Karpas-422 (cell line): Measurements from ENCODE around the gene TBC1D22A. TPM values are rescaled to one million over a fixed set of nuclear protein-coding genes. Genes with fewer than 3 reads are reported as not detected.

ENCODE experiments used
- DNase-seq: peaks from one replicate; pipeline ENCODE4 v3.0.0-alpha.2; 2015
- H2AFZ ChIP-seq: fragments of 200-600 bp; sonication (generic); 2 replicates; pipeline ENCODE4 v1.6.1; 2014; ENCODE audit warnings: antibody characterized with exemption, low read length, mixed read lengths
- H3K27ac ChIP-seq: fragments of 200-600 bp; sonication (generic); 2 replicates; pipeline ENCODE4 v1.5.1; 2014; ENCODE audit warnings: mild to moderate bottlenecking, low read length, moderate library complexity
- H3K27me3 ChIP-seq: fragments of 200-600 bp; sonication (generic); 2 replicates; pipeline ENCODE4 v1.6.1; 2014; ENCODE audit warnings: low read length, mixed read lengths
- H3K36me3 ChIP-seq: fragments of 200-600 bp; sonication (generic); 2 replicates; pipeline ENCODE4 v1.6.1; 2014; ENCODE audit warnings: low read length, mixed read lengths; ENCODE audit not compliant: insufficient read depth
- H3K4me1 ChIP-seq: fragments of 200-600 bp; sonication (generic); 2 replicates; pipeline ENCODE4 v1.6.1; 2014; ENCODE audit warnings: mild to moderate bottlenecking, low read length, mixed read lengths
- H3K4me2 ChIP-seq: fragments of 200-600 bp; sonication (generic); 2 replicates; pipeline ENCODE4 v1.6.1; 2014; ENCODE audit warnings: low read length, low read depth, mild to moderate bottlenecking; ENCODE audit not compliant: poor library complexity, severe bottlenecking
- H3K4me3 ChIP-seq: fragments of 200-600 bp; sonication (generic); 2 replicates; pipeline ENCODE4 v1.5.1; 2014; ENCODE audit warnings: mild to moderate bottlenecking, antibody characterized with exemption, low read length, mixed read lengths
- H3K79me2 ChIP-seq: fragments of 200-600 bp; sonication (generic); 2 replicates; pipeline ENCODE4 v1.6.1; 2014; ENCODE audit warnings: mild to moderate bottlenecking, low read length, mixed read lengths
- H3K9ac ChIP-seq: fragments of 200-600 bp; sonication (generic); 2 replicates; pipeline ENCODE4 v1.6.0; 2014; ENCODE audit warnings: low read length
- H3K9me2 ChIP-seq: fragments of 200-600 bp; sonication (generic), shearing (Covaris generic); replicated peaks from 2 replicates; pipeline ENCODE4 v1.6.0; 2014; ENCODE audit warnings: mild to moderate bottlenecking, low read length, moderate library complexity; ENCODE audit not compliant: insufficient read depth
- H3K9me3 ChIP-seq: fragments of 300-700, 200-600 bp; sonication (generic); 2 replicates; pipeline ENCODE4 v1.6.1; 2014; ENCODE audit warnings: low read length, mixed read lengths
- H4K20me1 ChIP-seq: fragments of 200-600 bp; sonication (generic); 2 replicates; pipeline ENCODE4 v1.6.1; 2014; ENCODE audit warnings: mild to moderate bottlenecking, antibody characterized with exemption, low read length, low read depth; ENCODE audit not compliant: insufficient read depth
- total RNA-seq: library from RNA; depleted of rRNA; stranded (reverse); fragments of >200 nt; shearing (Covaris generic); gene quantifications from 2 replicates; pipeline ENCODE4 v1.2.3, GENCODE V29; 2014; ENCODE audit warnings: low replicate concordance

Gene TBC1D22A
- total RNA-seq, 1 experiment from 2014 or later, result 27.7 TPM

DNA sequence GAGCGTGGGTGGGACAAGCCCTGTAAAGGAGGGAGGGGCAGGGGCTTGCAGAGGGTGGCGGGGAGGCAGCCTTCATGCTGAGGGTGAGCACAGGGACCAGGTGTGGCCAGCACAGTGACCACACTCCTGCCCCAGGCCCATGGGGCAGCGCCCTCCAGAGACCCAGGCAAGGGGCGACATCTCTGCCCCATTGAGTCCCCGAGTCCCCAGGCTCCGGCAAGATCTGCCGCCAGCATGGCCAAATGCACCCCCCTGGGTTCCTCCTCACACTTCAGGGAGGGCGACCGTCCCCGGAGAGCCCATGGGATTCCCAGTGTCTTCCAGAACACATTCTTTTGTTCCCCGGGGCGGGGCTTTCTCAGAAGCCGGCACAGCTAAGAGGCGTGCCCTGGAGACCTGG lies 362.5 kb downstream of the TBC1D22A start:
- Histone ChIP-seq H3K9me2 (no peaks in the 10 kb centered on the region), H3K9me3 (no peaks in the 10 kb centered on the region), H3K9ac (no peak overlapping the region), H3K36me3 (no peaks in the 10 kb centered on the region), H3K79me2 (no peaks in the 10 kb centered on the region), H3K4me2 (no peak overlapping the region), H4K20me1 (0 out of 2 replicates have a peak, but pooled peaks cover 3% of the 10 kb centered on the region), H3K27ac (no peak overlapping the region), H3K4me1 (no peaks in the 10 kb centered on the region), H3K27me3 (no peaks in the 10 kb centered on the region), H2AFZ (no peak overlapping the region), H3K4me3 (no peak overlapping the region)
- no peak for DNase-seq

- H3K4me1 ChIP-seq, result no peaks in the 10 kb centered on the region
- H3K27ac ChIP-seq, result no peak overlapping the region
- H3K9me3 ChIP-seq, result no peaks in the 10 kb centered on the region
- no peak for DNase-seq
- H3K4me3 ChIP-seq, result no peak overlapping the region
- no peak overlapping the region for H2AFZ ChIP-seq
- no peaks in the 10 kb centered on the region for H3K36me3 ChIP-seq
- H3K4me2 ChIP-seq, result no peak overlapping the region
- H3K9ac ChIP-seq, result no peak overlapping the region
- no peaks in the 10 kb centered on the region for H3K27me3 ChIP-seq
- H4K20me1 ChIP-seq, result 0 out of 2 replicates have a peak, but pooled peaks cover 3% of the 10 kb centered on the region
- H3K79me2 ChIP-seq, result no peaks in the 10 kb centered on the region
- no peaks in the 10 kb centered on the region for H3K9me2 ChIP-seq
Measured at GRCh38 chr22:47125603-47126002, 363.2 kb downstream of the TBC1D22A start.

- H2AFZ ChIP-seq, result no peak overlapping the region
- H3K27me3 ChIP-seq, result no peaks in the 10 kb centered on the region
- 0 out of 2 replicates have a peak, but pooled peaks cover 3% of the 10 kb centered on the region for H4K20me1 ChIP-seq
- H3K9ac ChIP-seq, result no peak overlapping the region
- H3K9me3 ChIP-seq, result no peaks in the 10 kb centered on the region
- no peaks in the 10 kb centered on the region for H3K79me2 ChIP-seq
- no peaks in the 10 kb centered on the region for H3K4me1 ChIP-seq
- H3K4me2 ChIP-seq, result no peak overlapping the region
- DNase-seq, result no peak
- no peaks in the 10 kb centered on the region for H3K9me2 ChIP-seq
- no peaks in the 10 kb centered on the region for H3K36me3 ChIP-seq
- H3K27ac ChIP-seq, result no peak overlapping the region
- no peak overlapping the region for H3K4me3 ChIP-seq
Measured at GRCh38 chr22:47126344-47126811, 363.9 kb downstream of the TBC1D22A start.

- H3K4me3 ChIP-seq, result no peak overlapping the region
- no peaks in the 10 kb centered on the region for H3K79me2 ChIP-seq
- no peak for DNase-seq
- 0 out of 2 replicates have a peak, but pooled peaks cover 3% of the 10 kb centered on the region for H4K20me1 ChIP-seq
- H3K27me3 ChIP-seq, result no peaks in the 10 kb centered on the region
- no peaks in the 10 kb centered on the region for H3K9me2 ChIP-seq
- H3K9me3 ChIP-seq, result no peaks in the 10 kb centered on the region
- no peaks in the 10 kb centered on the region for H3K36me3 ChIP-seq
- no peak overlapping the region for H3K4me2 ChIP-seq
- no peak overlapping the region for H2AFZ ChIP-seq
- no peak overlapping the region for H3K9ac ChIP-seq
- H3K27ac ChIP-seq, result no peak overlapping the region
- H3K4me1 ChIP-seq, result no peaks in the 10 kb centered on the region
Measured at GRCh38 chr22:47127441-47127871, 365.0 kb downstream of the TBC1D22A start.

DNA sequence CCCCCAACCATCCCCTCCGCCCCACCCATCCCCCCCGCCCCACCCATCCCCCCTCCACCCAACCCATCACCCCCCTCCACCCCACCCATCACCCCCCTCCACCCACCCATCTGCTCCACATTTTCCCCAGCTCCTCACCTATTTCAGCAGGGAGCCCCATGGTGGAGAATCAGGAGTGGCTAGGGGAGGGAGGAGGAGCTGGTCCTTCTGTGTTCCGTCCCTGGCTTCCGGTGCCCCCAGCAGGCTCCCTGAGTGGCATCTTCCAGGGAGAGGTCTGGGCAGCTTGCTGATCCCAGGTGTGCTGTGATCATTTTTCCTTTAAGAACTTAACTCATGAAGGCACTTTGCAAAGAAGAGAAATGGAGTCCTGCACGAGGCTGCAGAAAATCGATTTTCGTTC lies 365.8 kb downstream of the TBC1D22A start:
- Histone ChIP-seq H4K20me1 (0 out of 2 replicates have a peak, but pooled peaks cover 3% of the 10 kb centered on the region), H3K4me2 (no peak overlapping the region), H3K9me3 (no peaks in the 10 kb centered on the region), H2AFZ (no peak overlapping the region), H3K79me2 (no peaks in the 10 kb centered on the region), H3K9me2 (no peaks in the 10 kb centered on the region), H3K27ac (no peak overlapping the region), H3K4me3 (no peak overlapping the region), H3K4me1 (no peaks in the 10 kb centered on the region), H3K36me3 (no peaks in the 10 kb centered on the region), H3K9ac (no peak overlapping the region), H3K27me3 (no peaks in the 10 kb centered on the region)
- no peak for DNase-seq

GRCh38 chr22:47128622-47129215 lies 366.3 kb downstream of the TBC1D22A start:
- Histone ChIP-seq H4K20me1 (0 out of 2 replicates have a peak, but pooled peaks cover 3% of the 10 kb centered on the region), H3K9me2 (no peaks in the 10 kb centered on the region), H3K9ac (no peak overlapping the region), H3K27me3 (no peaks in the 10 kb centered on the region), H3K4me2 (no peak overlapping the region), H2AFZ (no peak overlapping the region), H3K79me2 (no peaks in the 10 kb centered on the region), H3K9me3 (no peaks in the 10 kb centered on the region), H3K4me3 (no peak overlapping the region), H3K27ac (no peak overlapping the region), H3K4me1 (no peaks in the 10 kb centered on the region), H3K36me3 (no peaks in the 10 kb centered on the region)
- no peak for DNase-seq

DNA sequence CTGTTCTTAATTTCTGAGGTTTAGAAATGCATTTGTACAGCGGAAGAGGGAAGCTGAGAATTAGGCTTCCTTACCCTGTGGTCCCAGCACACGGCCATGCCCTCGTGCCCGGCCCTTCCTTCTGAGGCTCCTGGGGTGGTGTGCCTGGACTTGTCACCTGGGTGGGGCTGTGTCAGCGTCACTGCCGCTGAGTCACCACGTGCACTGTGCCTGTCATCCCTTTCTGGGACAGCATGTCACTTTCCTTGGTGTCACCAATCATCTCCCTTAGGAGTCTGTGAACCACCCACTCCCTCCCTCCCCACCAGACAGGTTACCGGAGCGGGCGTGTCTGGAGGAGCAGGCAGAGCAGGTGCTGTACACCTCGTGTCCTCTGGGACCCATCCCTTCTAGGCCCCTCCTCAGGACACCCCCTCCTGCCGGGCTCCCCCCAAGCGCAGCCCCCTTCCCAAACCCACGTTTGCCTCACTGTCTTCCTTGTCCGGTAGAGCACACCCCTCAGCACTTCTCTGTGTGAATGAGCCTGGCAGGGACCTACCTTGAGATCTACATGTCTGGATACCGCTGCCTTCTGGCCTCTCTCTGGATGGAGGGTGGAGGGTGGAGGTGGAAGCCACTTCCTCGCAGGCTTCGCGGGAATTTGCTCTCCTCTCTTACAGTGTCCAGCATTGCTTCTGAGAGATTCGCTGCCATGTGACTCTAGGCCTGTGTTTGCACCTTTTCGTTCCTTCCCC lies 367.6 kb downstream of the TBC1D22A start:
- no peaks in the 10 kb centered on the region for H3K4me1 ChIP-seq
- no peaks in the 10 kb centered on the region for H3K9me2 ChIP-seq
- H3K79me2 ChIP-seq, result no peaks in the 10 kb centered on the region
- no peak overlapping the region for H3K4me2 ChIP-seq
- DNase-seq, result no peak
- no peaks in the 10 kb centered on the region for H3K9me3 ChIP-seq
- H3K9ac ChIP-seq, result no peak overlapping the region
- no peaks in the 10 kb centered on the region for H3K36me3 ChIP-seq
- H4K20me1 ChIP-seq, result 0 out of 2 replicates have a peak, but pooled peaks cover 3% of the 10 kb centered on the region
- no peak overlapping the region for H2AFZ ChIP-seq
- H3K27me3 ChIP-seq, result no peaks in the 10 kb centered on the region
- no peak overlapping the region for H3K4me3 ChIP-seq
- no peak overlapping the region for H3K27ac ChIP-seq

DNA sequence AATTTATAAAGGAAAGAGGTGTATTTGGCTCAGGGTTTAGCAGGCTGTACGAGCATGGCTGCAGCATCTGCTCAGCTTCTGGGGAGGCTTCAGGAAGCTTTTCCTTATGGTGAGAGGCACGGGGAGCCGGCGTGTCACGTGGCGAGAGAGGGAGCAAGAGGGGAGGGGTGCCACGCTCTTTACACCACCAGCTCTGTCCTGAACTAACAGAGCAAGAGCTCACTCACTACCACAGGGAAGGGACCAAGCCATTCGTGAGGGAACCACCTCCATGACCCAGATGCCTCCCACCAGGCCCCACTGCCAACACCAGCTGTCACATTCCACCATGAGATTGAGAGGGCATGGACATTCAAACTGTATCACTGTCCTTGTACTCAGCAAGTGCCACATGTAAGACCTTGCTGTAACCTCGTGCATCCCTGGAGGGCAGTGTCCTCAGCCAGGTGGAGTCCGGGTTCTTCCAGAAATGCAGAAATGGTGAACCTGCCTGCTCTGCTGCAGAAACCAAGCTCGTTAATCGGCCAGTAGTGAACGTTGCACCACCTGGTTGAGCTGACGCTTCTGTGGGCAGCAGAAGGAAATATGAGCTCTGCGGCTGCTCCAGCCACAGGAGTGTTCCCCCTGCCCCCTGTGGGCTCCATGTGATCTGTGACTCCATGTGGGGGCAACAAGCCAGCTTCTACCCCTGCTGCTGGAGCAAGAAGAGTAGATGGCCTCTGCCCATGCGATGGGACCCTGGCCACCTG lies 368.6 kb downstream of the TBC1D22A start:
- Histone ChIP-seq H3K4me1 (no peaks in the 10 kb centered on the region), H3K36me3 (no peaks in the 10 kb centered on the region), H3K79me2 (no peaks in the 10 kb centered on the region), H3K27ac (no peak overlapping the region), H3K9me3 (no peaks in the 10 kb centered on the region), H4K20me1 (0 out of 2 replicates have a peak, but pooled peaks cover 3% of the 10 kb centered on the region), H2AFZ (no peak overlapping the region), H3K9me2 (no peaks in the 10 kb centered on the region), H3K27me3 (no peaks in the 10 kb centered on the region), H3K4me2 (no peak overlapping the region), H3K9ac (no peak overlapping the region), H3K4me3 (no peak overlapping the region)
- no peak for DNase-seq
